Liver (tissue), 2 donors: ENCODE results near the gene MED12L.

Experiments used
- FOXA1 ChIP-seq: IDR thresholded peaks from 2 replicates; pipeline ENCODE4 v1.6.1; 2016; ENCODE audit warnings: antibody characterized with exemption
- TF ChIP-seq, protein P1 (sequence below): fragments of 150-350 bp; IDR thresholded peaks from 2 replicates; pipeline ENCODE4 v1.5.1; 2017; ENCODE audit warnings: improper control_type of control experiment, low read depth, low read length; ENCODE audit not compliant: missing input control
- TF ChIP-seq, protein P2 (sequence below): IDR thresholded peaks from 2 replicates; pipeline ENCODE4 v1.6.1; 2016; ENCODE audit warnings: antibody characterized with exemption, mild to moderate bottlenecking
- donor health status: healthy.

DNA sequence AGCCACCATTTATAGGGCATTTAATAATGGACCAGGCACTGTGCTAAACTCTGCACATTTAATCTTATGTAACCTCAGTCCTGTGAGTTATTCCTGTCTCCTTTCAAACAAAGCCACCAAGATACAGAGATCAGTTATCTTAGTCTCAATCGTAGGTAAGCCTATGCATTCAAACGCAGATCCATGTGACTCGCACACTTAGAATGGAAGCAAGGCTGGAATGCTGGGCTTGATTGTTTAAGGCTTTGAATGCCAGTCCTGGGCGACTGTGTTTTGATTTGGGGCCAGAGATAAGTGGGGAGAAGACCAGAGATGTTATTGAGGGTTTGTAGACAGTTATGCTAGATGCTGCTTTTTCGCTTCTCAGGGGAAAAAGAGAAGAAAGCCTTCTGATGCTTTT lies 22.2 kb downstream of the MED12L start:
- no peak for TF ChIP-seq FOXA1
- TF ChIP-seq, protein P1, sequence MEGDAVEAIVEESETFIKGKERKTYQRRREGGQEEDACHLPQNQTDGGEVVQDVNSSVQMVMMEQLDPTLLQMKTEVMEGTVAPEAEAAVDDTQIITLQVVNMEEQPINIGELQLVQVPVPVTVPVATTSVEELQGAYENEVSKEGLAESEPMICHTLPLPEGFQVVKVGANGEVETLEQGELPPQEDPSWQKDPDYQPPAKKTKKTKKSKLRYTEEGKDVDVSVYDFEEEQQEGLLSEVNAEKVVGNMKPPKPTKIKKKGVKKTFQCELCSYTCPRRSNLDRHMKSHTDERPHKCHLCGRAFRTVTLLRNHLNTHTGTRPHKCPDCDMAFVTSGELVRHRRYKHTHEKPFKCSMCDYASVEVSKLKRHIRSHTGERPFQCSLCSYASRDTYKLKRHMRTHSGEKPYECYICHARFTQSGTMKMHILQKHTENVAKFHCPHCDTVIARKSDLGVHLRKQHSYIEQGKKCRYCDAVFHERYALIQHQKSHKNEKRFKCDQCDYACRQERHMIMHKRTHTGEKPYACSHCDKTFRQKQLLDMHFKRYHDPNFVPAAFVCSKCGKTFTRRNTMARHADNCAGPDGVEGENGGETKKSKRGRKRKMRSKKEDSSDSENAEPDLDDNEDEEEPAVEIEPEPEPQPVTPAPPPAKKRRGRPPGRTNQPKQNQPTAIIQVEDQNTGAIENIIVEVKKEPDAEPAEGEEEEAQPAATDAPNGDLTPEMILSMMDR: no peak
- TF ChIP-seq, protein P2, sequence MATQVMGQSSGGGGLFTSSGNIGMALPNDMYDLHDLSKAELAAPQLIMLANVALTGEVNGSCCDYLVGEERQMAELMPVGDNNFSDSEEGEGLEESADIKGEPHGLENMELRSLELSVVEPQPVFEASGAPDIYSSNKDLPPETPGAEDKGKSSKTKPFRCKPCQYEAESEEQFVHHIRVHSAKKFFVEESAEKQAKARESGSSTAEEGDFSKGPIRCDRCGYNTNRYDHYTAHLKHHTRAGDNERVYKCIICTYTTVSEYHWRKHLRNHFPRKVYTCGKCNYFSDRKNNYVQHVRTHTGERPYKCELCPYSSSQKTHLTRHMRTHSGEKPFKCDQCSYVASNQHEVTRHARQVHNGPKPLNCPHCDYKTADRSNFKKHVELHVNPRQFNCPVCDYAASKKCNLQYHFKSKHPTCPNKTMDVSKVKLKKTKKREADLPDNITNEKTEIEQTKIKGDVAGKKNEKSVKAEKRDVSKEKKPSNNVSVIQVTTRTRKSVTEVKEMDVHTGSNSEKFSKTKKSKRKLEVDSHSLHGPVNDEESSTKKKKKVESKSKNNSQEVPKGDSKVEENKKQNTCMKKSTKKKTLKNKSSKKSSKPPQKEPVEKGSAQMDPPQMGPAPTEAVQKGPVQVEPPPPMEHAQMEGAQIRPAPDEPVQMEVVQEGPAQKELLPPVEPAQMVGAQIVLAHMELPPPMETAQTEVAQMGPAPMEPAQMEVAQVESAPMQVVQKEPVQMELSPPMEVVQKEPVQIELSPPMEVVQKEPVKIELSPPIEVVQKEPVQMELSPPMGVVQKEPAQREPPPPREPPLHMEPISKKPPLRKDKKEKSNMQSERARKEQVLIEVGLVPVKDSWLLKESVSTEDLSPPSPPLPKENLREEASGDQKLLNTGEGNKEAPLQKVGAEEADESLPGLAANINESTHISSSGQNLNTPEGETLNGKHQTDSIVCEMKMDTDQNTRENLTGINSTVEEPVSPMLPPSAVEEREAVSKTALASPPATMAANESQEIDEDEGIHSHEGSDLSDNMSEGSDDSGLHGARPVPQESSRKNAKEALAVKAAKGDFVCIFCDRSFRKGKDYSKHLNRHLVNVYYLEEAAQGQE: no peak
